ENCODE results near the gene MMP14. TPM values are rescaled to one million over a fixed set of nuclear protein-coding genes. Genes with fewer than 3 reads are reported as not detected.
A peak's percentile ranks its signal among the peaks of the same experiment; 100 is the strongest.

Gene MMP14
- total and polyA plus RNA-seq, 2 of the 13 experiments (the other 11 are each of a cell fraction or from before 2014, with no cell fraction given), result 5.2 to 9.8 TPM

DNA sequence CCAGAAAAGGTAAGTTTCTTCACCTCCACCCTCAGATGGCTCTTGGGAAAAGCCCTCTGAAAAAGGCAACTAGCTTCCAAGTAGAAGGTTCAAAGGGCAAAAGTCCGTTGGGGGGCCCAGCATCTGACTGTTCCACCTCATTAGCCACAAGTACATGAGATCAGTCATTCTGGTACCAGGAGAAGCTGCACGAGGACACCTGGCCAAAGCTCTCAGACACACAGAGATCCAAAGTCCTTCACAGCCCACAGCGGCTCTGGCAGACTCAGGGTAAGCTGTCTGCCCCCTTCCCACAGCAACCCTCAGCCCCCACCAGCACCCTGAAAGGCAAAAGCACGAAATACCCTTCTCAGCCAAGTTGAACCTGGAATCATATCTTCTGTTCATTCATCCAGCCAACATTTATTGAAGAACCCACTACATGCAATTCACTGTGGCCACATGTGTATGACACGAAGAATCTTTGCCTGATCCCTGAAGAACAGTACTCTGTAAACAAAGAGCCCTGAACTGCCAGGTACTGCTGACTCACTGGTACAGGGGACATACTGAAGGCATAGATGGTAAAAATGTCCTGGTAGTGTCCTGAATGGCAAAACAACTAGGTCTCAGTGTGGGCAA, 40.2 kb upstream of the MMP14 start (continued):
- TF ChIP-seq, protein P1, sequence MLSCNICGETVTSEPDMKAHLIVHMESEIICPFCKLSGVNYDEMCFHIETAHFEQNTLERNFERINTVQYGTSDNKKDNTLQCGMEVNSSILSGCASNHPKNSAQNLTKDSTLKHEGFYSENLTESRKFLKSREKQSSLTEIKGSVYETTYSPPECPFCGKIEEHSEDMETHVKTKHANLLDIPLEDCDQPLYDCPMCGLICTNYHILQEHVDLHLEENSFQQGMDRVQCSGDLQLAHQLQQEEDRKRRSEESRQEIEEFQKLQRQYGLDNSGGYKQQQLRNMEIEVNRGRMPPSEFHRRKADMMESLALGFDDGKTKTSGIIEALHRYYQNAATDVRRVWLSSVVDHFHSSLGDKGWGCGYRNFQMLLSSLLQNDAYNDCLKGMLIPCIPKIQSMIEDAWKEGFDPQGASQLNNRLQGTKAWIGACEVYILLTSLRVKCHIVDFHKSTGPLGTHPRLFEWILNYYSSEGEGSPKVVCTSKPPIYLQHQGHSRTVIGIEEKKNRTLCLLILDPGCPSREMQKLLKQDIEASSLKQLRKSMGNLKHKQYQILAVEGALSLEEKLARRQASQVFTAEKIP (CRISPR knock-in tag; IDR thresholded peaks at IDR 0.05; ENCODE audit: borderline replicate concordance), result no peak
- peak; percentile 50; the same call in 1 of the 2 replicates for TF ChIP-seq ELF1 (CRISPR knock-in tag; IDR thresholded peaks at IDR 0.05)
- TF ChIP-seq NR2C2 (CRISPR knock-in tag; IDR thresholded peaks at IDR 0.05; ENCODE audit: borderline replicate concordance), result no peak
- TF ChIP-seq, protein P2, sequence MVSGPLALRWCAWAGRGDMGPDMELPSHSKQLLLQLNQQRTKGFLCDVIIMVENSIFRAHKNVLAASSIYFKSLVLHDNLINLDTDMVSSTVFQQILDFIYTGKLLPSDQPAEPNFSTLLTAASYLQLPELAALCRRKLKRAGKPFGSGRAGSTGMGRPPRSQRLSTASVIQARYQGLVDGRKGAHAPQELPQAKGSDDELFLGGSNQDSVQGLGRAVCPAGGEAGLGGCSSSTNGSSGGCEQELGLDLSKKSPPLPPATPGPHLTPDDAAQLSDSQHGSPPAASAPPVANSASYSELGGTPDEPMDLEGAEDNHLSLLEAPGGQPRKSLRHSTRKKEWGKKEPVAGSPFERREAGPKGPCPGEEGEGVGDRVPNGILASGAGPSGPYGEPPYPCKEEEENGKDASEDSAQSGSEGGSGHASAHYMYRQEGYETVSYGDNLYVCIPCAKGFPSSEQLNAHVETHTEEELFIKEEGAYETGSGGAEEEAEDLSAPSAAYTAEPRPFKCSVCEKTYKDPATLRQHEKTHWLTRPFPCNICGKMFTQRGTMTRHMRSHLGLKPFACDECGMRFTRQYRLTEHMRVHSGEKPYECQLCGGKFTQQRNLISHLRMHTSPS (CRISPR knock-in tag; IDR thresholded peaks at IDR 0.05; ENCODE audit: low read depth), result no peak
- no peak for TF ChIP-seq ZNF841 (CRISPR knock-in tag; IDR thresholded peaks at IDR 0.05; ENCODE audit: borderline replicate concordance)
- TF ChIP-seq MTA1 (CRISPR knock-in tag; IDR thresholded peaks at IDR 0.05; ENCODE audit: borderline replicate concordance), result no peak; the same call in 1 of the 2 replicates
- TF ChIP-seq, protein P3, sequence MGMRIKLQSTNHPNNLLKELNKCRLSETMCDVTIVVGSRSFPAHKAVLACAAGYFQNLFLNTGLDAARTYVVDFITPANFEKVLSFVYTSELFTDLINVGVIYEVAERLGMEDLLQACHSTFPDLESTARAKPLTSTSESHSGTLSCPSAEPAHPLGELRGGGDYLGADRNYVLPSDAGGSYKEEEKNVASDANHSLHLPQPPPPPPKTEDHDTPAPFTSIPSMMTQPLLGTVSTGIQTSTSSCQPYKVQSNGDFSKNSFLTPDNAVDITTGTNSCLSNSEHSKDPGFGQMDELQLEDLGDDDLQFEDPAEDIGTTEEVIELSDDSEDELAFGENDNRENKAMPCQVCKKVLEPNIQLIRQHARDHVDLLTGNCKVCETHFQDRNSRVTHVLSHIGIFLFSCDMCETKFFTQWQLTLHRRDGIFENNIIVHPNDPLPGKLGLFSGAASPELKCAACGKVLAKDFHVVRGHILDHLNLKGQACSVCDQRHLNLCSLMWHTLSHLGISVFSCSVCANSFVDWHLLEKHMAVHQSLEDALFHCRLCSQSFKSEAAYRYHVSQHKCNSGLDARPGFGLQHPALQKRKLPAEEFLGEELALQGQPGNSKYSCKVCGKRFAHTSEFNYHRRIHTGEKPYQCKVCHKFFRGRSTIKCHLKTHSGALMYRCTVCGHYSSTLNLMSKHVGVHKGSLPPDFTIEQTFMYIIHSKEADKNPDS (CRISPR knock-in tag; IDR thresholded peaks at IDR 0.05), result no peak
- no peak for TF ChIP-seq REXO4 (CRISPR knock-in tag; IDR thresholded peaks at IDR 0.05; ENCODE audit: borderline replicate concordance)
- TF ChIP-seq IKZF4 (CRISPR knock-in tag; IDR thresholded peaks at IDR 0.05; ENCODE audit: borderline replicate concordance, low read depth, not compliant biosample characterization), result no peak
- no peak for TF ChIP-seq KLF16 (CRISPR knock-in tag; IDR thresholded peaks at IDR 0.05)
- TF ChIP-seq ERF (CRISPR knock-in tag; IDR thresholded peaks at IDR 0.05), result peak; percentile 46; the same call in 1 of the 2 replicates
- no peak for TF ChIP-seq ZNF446 (CRISPR knock-in tag; IDR thresholded peaks at IDR 0.05)
- peak; percentile 40; the same call in 1 of the 2 replicates for TF ChIP-seq YEATS2 (CRISPR knock-in tag; IDR thresholded peaks at IDR 0.05; ENCODE audit: borderline replicate concordance)
- TF ChIP-seq JARID2 (CRISPR knock-in tag; IDR thresholded peaks at IDR 0.05; ENCODE audit: insufficient replicate concordance), result no peak
- no peak for TF ChIP-seq TCF7L2 (IDR thresholded peaks at IDR 0.05; ENCODE audit: low read depth, low read length)
- no peak for TF ChIP-seq CBX5 (CRISPR knock-in tag; IDR thresholded peaks at IDR 0.05; ENCODE audit: borderline replicate concordance)
- TF ChIP-seq NR2F1 (CRISPR knock-in tag; IDR thresholded peaks at IDR 0.05), result 0 out of 4 replicates have a peak, but pooled peaks of 1 of the 2 experiments have one; percentile 3
- TF ChIP-seq RAD21 (CRISPR knock-in tag; IDR thresholded peaks at IDR 0.05), result no peak
- no peak for TF ChIP-seq ZNF773 (CRISPR knock-in tag; IDR thresholded peaks at IDR 0.05; ENCODE audit: borderline replicate concordance)
- no peak for TF ChIP-seq TAF15 (IDR thresholded peaks at IDR 0.05; ENCODE audit: low read depth, low read length, poor library complexity, severe bottlenecking)
- TF ChIP-seq ZNF549 (CRISPR knock-in tag; IDR thresholded peaks at IDR 0.05), result no peak
- peak; percentile 38; the same call in 1 of the 2 replicates for TF ChIP-seq ZMYM3 (CRISPR knock-in tag; IDR thresholded peaks at IDR 0.05)
- TF ChIP-seq ZNF33B (CRISPR knock-in tag; IDR thresholded peaks at IDR 0.05), result 0 out of 2 replicates have a peak, but pooled peaks have one; percentile 57
